Measurements from ENCODE around the gene SLC23A1.
A peak's percentile ranks its signal among the peaks of the same experiment; 100 is the strongest.

The SLC23A1 gene

GRCh38 chr5:139394654-139395566, 11.8 kb upstream of the SLC23A1 start, which contains the start of gene PROB1:
Gene PROB1, minus strand, starts transcription at chr5:139395104. Its CDS starts 23 bp downstream, at chr5:139395081.
- Histone ChIP-seq H3K36me3 (ENCODE audit: insufficient read depth, low read length) (no peaks in the 10 kb centered on the region), H4K20me1 (ENCODE audit: insufficient read depth, low read length, poor library complexity, severe bottlenecking) (peaks cover 8% of the 10 kb centered on the region), H2AFZ (ENCODE audit: low read length) (no peak within 1 kb of the TSS), H3K27me3 (ENCODE audit: insufficient read depth, low read length, poor library complexity, severe bottlenecking) (no peaks in the 10 kb centered on the region), H3K9ac (ENCODE audit: low read depth, low read length, poor library complexity, severe bottlenecking) (no peak within 1 kb of the TSS), H3K79me2 (ENCODE audit: insufficient read depth, low read length) (peaks cover 56% of the 10 kb centered on the region), H3K9me2 (replicated peaks; ENCODE audit: low read depth, low read length) (no peaks in the 10 kb centered on the region), H3K4me2 (ENCODE audit: low read depth, low read length, poor library complexity, severe bottlenecking) (peak within 1 kb of the TSS; percentile 87), H3F3A (ENCODE audit: low read depth) (no peaks in the 10 kb centered on the region), H3K4me1 (ENCODE audit: insufficient read depth, low read length, poor library complexity, severe bottlenecking) (peaks cover 35% of the 10 kb centered on the region), H3K4me3 (ENCODE audit: low read length, poor library complexity, severe bottlenecking) (peak within 1 kb of the TSS; percentile 96), H3K9me3 (ENCODE audit: insufficient read depth, low read depth, low read length) (no peaks in the 10 kb centered on the region)
- TF ChIP-seq CTCF (conservative IDR thresholded peaks at IDR 0.05; ENCODE audit: low read length) (no peak), EZH2phosphoT487 (IDR thresholded peaks at IDR 0.05; ENCODE audit: borderline replicate concordance) (no peak)

- peak overlapping the region; percentile 96 for H3K4me3 ChIP-seq (ENCODE audit: low read length, poor library complexity, severe bottlenecking)
- H3K4me2 ChIP-seq (ENCODE audit: low read depth, low read length, poor library complexity, severe bottlenecking), result peak overlapping the region; percentile 87
- H3K27me3 ChIP-seq (ENCODE audit: insufficient read depth, low read length, poor library complexity, severe bottlenecking), result peaks cover 4% of the 10 kb centered on the region
Measured at GRCh38 chr5:139394123-139394653, 11.1 kb upstream of the SLC23A1 start.

More at GRCh38 chr5:139394123-139394653, 11.1 kb upstream of the SLC23A1 start:
- Histone ChIP-seq H3K9ac (ENCODE audit: low read depth, low read length, poor library complexity, severe bottlenecking) (no peak overlapping the region), H3K4me1 (ENCODE audit: insufficient read depth, low read length, poor library complexity, severe bottlenecking) (peaks cover 36% of the 10 kb centered on the region), H4K20me1 (ENCODE audit: insufficient read depth, low read length, poor library complexity, severe bottlenecking) (peaks cover 11% of the 10 kb centered on the region), H3F3A (ENCODE audit: low read depth) (no peaks in the 10 kb centered on the region), H2AFZ (ENCODE audit: low read length) (no peak overlapping the region), H3K36me3 (ENCODE audit: insufficient read depth, low read length) (0 out of 2 replicates have a peak, but pooled peaks cover 3% of the 10 kb centered on the region), H3K9me3 (ENCODE audit: insufficient read depth, low read depth, low read length) (no peaks in the 10 kb centered on the region), H3K9me2 (replicated peaks; ENCODE audit: low read depth, low read length) (no peaks in the 10 kb centered on the region), H3K79me2 (ENCODE audit: insufficient read depth, low read length) (peaks cover 63% of the 10 kb centered on the region)
- TF ChIP-seq CTCF (conservative IDR thresholded peaks at IDR 0.05; ENCODE audit: low read length) (no peak), EZH2phosphoT487 (IDR thresholded peaks at IDR 0.05; ENCODE audit: borderline replicate concordance) (no peak)

Data from Loucy (cell line).